Psoas muscle (tissue), 8 donors: ENCODE measurements around the gene ICE1. TPM values are rescaled to one million over a fixed set of nuclear protein-coding genes. Genes with fewer than 3 reads are reported as not detected.

Source experiments
- ATAC-seq, 4 donors: fragments of 200-7000 bp; cut with Tn5 transposase; one replicate each; pipeline ENCODE4 v1.9.1; 2020; ENCODE audit warnings: moderate library complexity in 3 of 4, mild to moderate bottlenecking in 2 of 4
- DNase-seq, 2 donors: peaks; one replicate each; pipeline ENCODE4 v3.0.0-alpha.2; 2020
- H3K27ac ChIP-seq: fragments of 200-600 bp; one replicate; pipeline ENCODE4 v1.8.0; 2022
- H3K27me3 ChIP-seq, 3 donors: fragments of 200-600 bp in 1 of 3; one replicate each; pipeline versions ENCODE4 v1.6.1 to v1.8.0; 2013 to 2022; ENCODE audit warnings: low read length in 2 of 3, mild to moderate bottlenecking in 2 of 3, moderate library complexity in 1 of 3; ENCODE audit not compliant: insufficient read depth in 3 of 3
- H3K36me3 ChIP-seq, 2 donors: fragments of 200-600 bp in 1 of 2; one replicate each; pipeline versions ENCODE4 v1.6.1 to v1.8.0; 2013 to 2022; ENCODE audit warnings: low read depth in 1 of 2, mild to moderate bottlenecking in 1 of 2, moderate library complexity in 1 of 2; ENCODE audit not compliant: insufficient read depth in 1 of 2
- H3K4me1 ChIP-seq: fragments of 200-600 bp; one replicate; pipeline ENCODE4 v1.8.0; 2022
- H3K4me3 ChIP-seq: fragments of 200-600 bp; one replicate; pipeline ENCODE4 v1.8.0; 2022; ENCODE audit warnings: mild to moderate bottlenecking
- H3K9me3 ChIP-seq: fragments of 200-600 bp; one replicate; pipeline ENCODE4 v1.8.0; 2022
- CTCF ChIP-seq: fragments of 200-600 bp; IDR thresholded peaks from one replicate; pipeline ENCODE4 v1.8.0; 2022; ENCODE audit warnings: antibody characterized with exemption
- WGBS, 3 donors: extraction: QIAGEN DNeasy Blood & Tissue Kit; methylation state at CpG; one replicate each; pipeline versions ENCODE4 v1.1.6 to v1.1.7; 2013; 5-methylcytosine and 5-hydroxymethylcytosine counted together
- intact Hi-C, 2 donors: fragments of 100-400 bp; cut with DNase I; formaldehyde crosslinking; loops; one replicate each; pipeline versions ENCODE4 v1.11.0 to v1.14.2; 2022
- polyA plus RNA-seq, 3 donors: library from polyadenylated mRNA; stranded (reverse); fragments of 200-250 nt; gene quantifications; one replicate each; pipeline ENCODE4 v1.2.3, GENCODE V29; 2013
- total RNA-seq, 4 donors: library from RNA; stranded (reverse); fragmentation: NEBNext Ultra II Directional in 2 of 4; extraction: Animal tissue kit (Norgen Biotek cat#: 25700) in 2 of 4; gene quantifications; one replicate each; pipeline versions ENCODE4 v1.2.1 to v1.2.4, GENCODE V29; 2021 to 2023
- donor health status: healthy with polysubstance abuse.
- donor health status: DM: no; HTN: no; CAD: no; lungs with moderate emphysema.
- donor health status: Bipolar disorder and iron deficiency.
- donor health status: healthy.
- donor health status: DM: yes; HTN: yes; CAD: no.
- donor health status: DM: no; HTN: no; CAD: no.
- donor health status: DM: no; HTN: no; CAD: no.
- donor health status: DM: yes; HTN: yes; CAD: no.

ICE1 gene
- total and polyA plus RNA-seq, 7 donors = 9.9 to 33.6 (median 26.4) TPM

- Histone ChIP-seq H3K9me3 (no peaks in the 10 kb centered on the region), H3K27me3 (no peaks in the 10 kb centered on the region), H3K27ac (no peak overlapping the region), H3K4me3 (no peak overlapping the region), H3K36me3 (no peaks in the 10 kb centered on the region), H3K4me1 (peaks cover 21% of the 10 kb centered on the region)
- peak; percentile 76 for TF ChIP-seq CTCF
- 19 to 26% (median 22%) methylated on average over 11 of the region's 11 CpGs for WGBS, 3 donors
- intact Hi-C loops = loop anchor here (1.0 to 10.0 kb wide), 3 partner anchors 277 to 545 kb away; partner anchors contain the start of gene ADAMTS16 (in 1 of the 2)
- DNase-seq = no peak
- no peak for ATAC-seq
These were observed 2.9 kb upstream of the ICE1 start for GRCh38 chr5:5419291-5420210.

GRCh38 chr5:5420251-5420650, 2.2 kb upstream of the ICE1 start:
- H3K27me3 ChIP-seq = no peaks in the 10 kb centered on the region
- ATAC-seq (no peak), DNase-seq (no peak)
- H3K9me3 ChIP-seq = no peaks in the 10 kb centered on the region
- no peak for TF ChIP-seq CTCF
- WGBS, 3 donors = 75 to 79% (median 78%) methylated on average over 3 of the region's 3 CpGs
- H3K27ac ChIP-seq = no peak overlapping the region
- intact Hi-C loops = no loop called here
- H3K4me1 ChIP-seq = peaks cover 28% of the 10 kb centered on the region
- no peaks in the 10 kb centered on the region for H3K36me3 ChIP-seq
- no peak overlapping the region for H3K4me3 ChIP-seq

- H3K4me1 ChIP-seq = peaks cover 31% of the 10 kb centered on the region
- peak overlapping the region; percentile 98 for H3K27ac ChIP-seq
- H3K36me3 ChIP-seq = no peaks in the 10 kb centered on the region
- H3K9me3 ChIP-seq = no peaks in the 10 kb centered on the region
- WGBS, 3 donors = 19 to 22% (median 22%) methylated on average over 24 of the region's 24 CpGs
- intact Hi-C loops = no loop called here
- H3K4me3 ChIP-seq = peak overlapping the region; percentile 84
- no peak for TF ChIP-seq CTCF
- H3K27me3 ChIP-seq = no peaks in the 10 kb centered on the region
- peak in 1 of 4 donors; percentile 3 for ATAC-seq
- no peak for DNase-seq
These were observed 1.1 kb upstream of the ICE1 start for GRCh38 chr5:5421149-5421960.

- ATAC-seq (peak in 3 of 4 donors; percentile 11 to 27 (median 14)), DNase-seq (no peak)
- intact Hi-C loops = no loop called here
- H3K27ac ChIP-seq = peak overlapping the region; percentile 98
- H3K27me3 ChIP-seq = no peaks in the 10 kb centered on the region
- no peak for TF ChIP-seq CTCF
- H3K4me1 ChIP-seq = peaks cover 31% of the 10 kb centered on the region
- H3K9me3 ChIP-seq = no peaks in the 10 kb centered on the region
- WGBS, 3 donors = 0 to 1% (median 1%) methylated on average over 40 to 58 of the region's 58 CpGs
- H3K36me3 ChIP-seq = no peaks in the 10 kb centered on the region
- H3K4me3 ChIP-seq = peak overlapping the region; percentile 84
These were observed 490 bp downstream of the ICE1 start for GRCh38 chr5:5422819-5423515.
